Measurements from ENCODE around the gene BMPR1B.

- no peak for TF ChIP-seq CTCF (IDR thresholded peaks at IDR 0.05; ENCODE audit: low read length)
- TF ChIP-seq EZH2phosphoT487 (IDR thresholded peaks at IDR 0.05; ENCODE audit: low read length) = no peak
These were observed 120.2 kb downstream of the BMPR1B start for GRCh38 chr4:94877973-94878372.

All from MM.1S (cell line).